Small intestine (tissue), 7 donors: ENCODE results near the gene P4HB. TPM values are rescaled to one million over a fixed set of nuclear protein-coding genes. Genes with fewer than 3 reads are reported as not detected.

Experiments used
- DNase-seq, 2 donors: peaks; one replicate each; pipeline versions ENCODE4 v3.0.0 to v3.0.0-alpha.2; 2013
- FAIRE-seq: peaks from 2 replicates; lab custom pipeline; 2012; peaks lifted over from hg19 to GRCh38; lab: Jason Lieb, UNC
- H3K27ac ChIP-seq, 3 donors: one replicate each; pipeline ENCODE4 v1.5.1; 2013; ENCODE audit warnings: low read length in 2 of 3, mild to moderate bottlenecking in 2 of 3, control low read depth in 1 of 3, inconsistent platforms in 1 of 3, low read depth in 1 of 3, moderate library complexity in 1 of 3
- H3K27me3 ChIP-seq, 3 donors: one replicate each; pipeline ENCODE4 v1.6.1; 2013; ENCODE audit warnings: low read length in 3 of 3, inconsistent platforms in 1 of 3; ENCODE audit not compliant: control insufficient read depth in 3 of 3, insufficient read depth in 3 of 3
- H3K36me3 ChIP-seq, 3 donors: one replicate each; pipeline ENCODE4 v1.6.1; 2013; ENCODE audit warnings: low read length in 3 of 3, inconsistent platforms in 1 of 3, low read depth in 1 of 3, mild to moderate bottlenecking in 1 of 3, moderate library complexity in 1 of 3; ENCODE audit not compliant: control insufficient read depth in 3 of 3, insufficient read depth in 2 of 3
- H3K4me1 ChIP-seq, 3 donors: one replicate each; pipeline ENCODE4 v1.6.1; 2013; ENCODE audit warnings: low read length in 2 of 3, inconsistent platforms in 1 of 3, low read depth in 1 of 3, mild to moderate bottlenecking in 1 of 3, moderate library complexity in 1 of 3; ENCODE audit not compliant: control insufficient read depth in 3 of 3, insufficient read depth in 2 of 3
- H3K4me3 ChIP-seq, 3 donors: one replicate each; pipeline ENCODE4 v1.5.1; 2013; ENCODE audit warnings: low read length in 3 of 3, control low read depth in 1 of 3, inconsistent platforms in 1 of 3, low read depth in 1 of 3, mild to moderate bottlenecking in 1 of 3, moderate library complexity in 1 of 3
- H3K9me3 ChIP-seq, 2 donors: one replicate each; pipeline ENCODE4 v1.6.1; 2013; ENCODE audit warnings: low read depth in 1 of 2, low read length in 1 of 2; ENCODE audit not compliant: control insufficient read depth in 2 of 2, insufficient read depth in 1 of 2
- WGBS, 3 donors: extraction: QIAGEN DNeasy Blood & Tissue Kit; methylation state at CpG; one replicate each; pipeline ENCODE4 v1.1.7; 2013; 5-methylcytosine and 5-hydroxymethylcytosine counted together
- polyA plus RNA-seq, 4 donors: library from polyadenylated mRNA; stranded (reverse) in 3 of 4; unstranded in 1 of 4; fragments of 200-250 nt in 3 of 4; fragments of 120-200 nt in 1 of 4; gene quantifications; one replicate each; pipeline versions ENCODE4 v1.2.1 to v1.2.3, GENCODE V29; 2013
- donor health status: healthy with polysubstance abuse.
- donor health status: control.
- donor health status: control.
- donor health status: Bipolar disorder and iron deficiency.
- donor health status: healthy.

The P4HB gene
- polyA plus RNA-seq, 4 donors, result 792 to 1,191 (median 1,005) TPM

- H3K27me3 ChIP-seq, result no peaks in the 10 kb centered on the region
- peaks cover 3 to 12% (median 4%) of the 10 kb centered on the region in 3 donors for H3K4me1 ChIP-seq
- peaks cover 12 to 71% (median 20%) of the 10 kb centered on the region in 3 donors for H3K36me3 ChIP-seq
- no peak for FAIRE-seq
- DNase-seq, result peak in 1 of 2 donors; percentile 54
- peak overlapping the region; percentile 66 to 98 (median 97) for H3K4me3 ChIP-seq
- peak overlapping the region; percentile 61 to 99 (median 62) for H3K27ac ChIP-seq
- no peaks in the 10 kb centered on the region for H3K9me3 ChIP-seq
- whole genome bisulfite sequencing, 3 donors, result 4 to 7% (median 5%) methylated on average over 54 to 69 of the region's 69 CpGs
These were observed 30.3 kb upstream of the P4HB start for GRCh38 chr17:81890447-81891302.

- DNase-seq (no peak), FAIRE-seq (no peak)
- peaks cover 3 to 12% (median 4%) of the 10 kb centered on the region in 3 donors for H3K4me1 ChIP-seq
- H3K27ac ChIP-seq, result no peak overlapping the region
- peaks cover 15 to 71% (median 18%) of the 10 kb centered on the region in 3 donors for H3K36me3 ChIP-seq
- H3K9me3 ChIP-seq, result no peaks in the 10 kb centered on the region
- 89 to 96% (median 93%) methylated on average over 9 of the region's 9 CpGs for WGBS, 3 donors
- no peak overlapping the region for H3K4me3 ChIP-seq
- H3K27me3 ChIP-seq, result no peaks in the 10 kb centered on the region
These were observed 29.3 kb upstream of the P4HB start for GRCh38 chr17:81889602-81890001.

- H3K27me3 ChIP-seq, result no peaks in the 10 kb centered on the region
- H3K36me3 ChIP-seq, result peaks cover 15 to 71% (median 18%) of the 10 kb centered on the region in 3 donors
- DNase-seq (no peak), FAIRE-seq (no peak)
- H3K27ac ChIP-seq, result no peak overlapping the region
- no peak overlapping the region for H3K4me3 ChIP-seq
- H3K4me1 ChIP-seq, result peaks cover 3 to 12% (median 4%) of the 10 kb centered on the region in 3 donors
- whole genome bisulfite sequencing, 3 donors, result 90 to 92% (median 92%) methylated on average over 16 of the region's 16 CpGs
- no peaks in the 10 kb centered on the region for H3K9me3 ChIP-seq
These were observed 28.8 kb upstream of the P4HB start for GRCh38 chr17:81888988-81889595.

DNA sequence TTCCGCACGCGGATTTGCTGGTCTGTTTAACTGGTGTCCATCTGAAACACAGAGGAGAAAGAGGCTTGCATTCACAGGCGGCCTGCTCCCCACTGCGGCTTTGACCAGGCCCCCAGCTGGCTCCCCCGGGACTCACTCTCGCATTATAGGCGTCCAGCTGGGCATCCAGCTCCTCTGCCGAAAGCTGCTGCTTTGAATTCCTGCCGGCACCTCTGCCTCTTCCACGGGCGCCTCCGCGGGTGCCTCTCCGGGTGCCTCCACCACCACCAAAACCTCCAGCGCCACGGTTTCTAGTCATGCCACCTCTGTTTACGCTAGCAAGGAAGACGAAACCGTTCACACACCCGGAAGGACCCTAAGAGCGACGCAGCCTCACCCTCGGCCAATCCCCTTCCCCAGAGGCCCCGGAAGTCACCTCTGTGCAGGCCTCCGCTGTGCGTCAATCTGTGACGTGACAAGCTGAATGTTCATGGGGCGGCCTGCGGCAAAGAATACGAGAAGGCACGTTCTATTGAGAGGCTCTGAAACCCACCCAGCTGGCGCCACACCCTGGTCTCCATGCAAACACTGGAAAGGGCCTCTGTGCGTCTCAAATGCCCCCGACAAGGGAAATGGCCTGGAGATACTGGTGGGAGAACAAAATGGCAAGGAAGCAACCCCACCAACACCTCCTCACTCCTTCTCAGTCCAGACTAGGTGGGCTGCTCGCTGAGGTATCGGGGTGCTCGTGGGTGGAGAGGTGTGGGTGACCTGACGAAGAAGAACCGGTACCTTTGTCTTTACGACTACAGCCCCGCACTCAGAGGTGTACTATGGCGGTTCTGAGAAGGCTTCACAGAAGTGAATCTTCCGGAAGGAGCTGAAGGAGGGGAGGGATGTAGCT is 28.0 kb upstream of the P4HB start:
- peaks cover 3 to 12% (median 4%) of the 10 kb centered on the region in 3 donors for H3K4me1 ChIP-seq
- H3K9me3 ChIP-seq, result no peaks in the 10 kb centered on the region
- 95 to 96% (median 95%) methylated on average over 44 of the region's 44 CpGs for WGBS, 3 donors
- no peak for FAIRE-seq
- peaks cover 15 to 71% (median 18%) of the 10 kb centered on the region in 3 donors for H3K36me3 ChIP-seq
- H3K4me3 ChIP-seq, result no peak overlapping the region
- no peak overlapping the region for H3K27ac ChIP-seq
- no peaks in the 10 kb centered on the region for H3K27me3 ChIP-seq
- no peak for DNase-seq

GRCh38 chr17:81885869-81886548 is 25.7 kb upstream of the P4HB start:
- Histone ChIP-seq H3K36me3 (peaks cover 15 to 86% (median 18%) of the 10 kb centered on the region in 3 donors), H3K27me3 (no peaks in the 10 kb centered on the region), H3K27ac (peak overlapping the region in 1 of 3 donors; percentile 30), H3K4me1 (peaks cover 3 to 12% (median 4%) of the 10 kb centered on the region in 3 donors), H3K4me3 (no peak overlapping the region), H3K9me3 (no peaks in the 10 kb centered on the region)
- DNase-seq (no peak), FAIRE-seq (no peak)
- 88 to 95% (median 90%) methylated on average over 11 of the region's 11 CpGs for WGBS, 3 donors

GRCh38 chr17:81885454-81885853 is 25.1 kb upstream of the P4HB start:
- peaks cover 15 to 87% (median 18%) of the 10 kb centered on the region in 3 donors for H3K36me3 ChIP-seq
- 84 to 88% (median 86%) methylated on average over 9 to 10 of the region's 10 CpGs for WGBS, 3 donors
- DNase-seq (no peak), FAIRE-seq (no peak)
- H3K4me1 ChIP-seq, result peaks cover 3 to 10% (median 3%) of the 10 kb centered on the region in 3 donors
- H3K27me3 ChIP-seq, result no peaks in the 10 kb centered on the region
- H3K9me3 ChIP-seq, result no peaks in the 10 kb centered on the region
- H3K27ac ChIP-seq, result peak overlapping the region in 1 of 3 donors; percentile 30
- H3K4me3 ChIP-seq, result no peak overlapping the region

DNA sequence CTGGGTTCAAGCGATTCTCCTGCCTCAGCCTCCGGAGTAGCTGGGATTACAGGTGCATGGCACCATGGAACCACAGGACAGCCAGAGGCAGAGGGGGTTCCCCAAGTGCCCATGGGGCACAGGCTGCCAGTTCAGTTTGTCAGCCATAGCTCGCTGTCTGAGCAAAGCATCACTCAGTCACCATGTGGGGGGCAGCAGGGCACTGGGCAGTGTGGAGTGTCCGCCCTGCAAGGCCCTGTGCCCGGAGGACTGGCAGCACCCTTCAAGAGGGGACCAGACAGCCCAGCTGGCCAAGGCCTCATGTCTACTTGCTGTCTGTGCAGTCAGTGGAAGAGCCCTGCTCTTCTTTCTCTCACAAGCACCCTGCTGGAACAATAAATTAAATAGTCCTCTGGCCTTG is 24.6 kb upstream of the P4HB start:
- H3K27me3 ChIP-seq, result no peaks in the 10 kb centered on the region
- H3K4me1 ChIP-seq, result peaks cover 0 to 5% (median 0%) of the 10 kb centered on the region in 3 donors
- H3K36me3 ChIP-seq, result peaks cover 15 to 87% (median 18%) of the 10 kb centered on the region in 3 donors
- no peak overlapping the region for H3K27ac ChIP-seq
- WGBS, 3 donors, result 95 to 97% (median 95%) methylated on average over 5 of the region's 5 CpGs
- H3K9me3 ChIP-seq, result no peaks in the 10 kb centered on the region
- DNase-seq (no peak), FAIRE-seq (no peak)
- H3K4me3 ChIP-seq, result no peak overlapping the region
